DMS153 (cell line): ENCODE results near the gene KRTAP10-7.
"Not testable (repeated sequence)": the region's sequence is repeated elsewhere in the genome, so short reads cannot be mapped to it uniquely, and the experiment has no call there.

Experiments used
- DNase-seq: peaks from one replicate; lab custom pipeline; 2025; lab: John Stamatoyannopoulos, UW

Gene KRTAP10-7

DNA sequence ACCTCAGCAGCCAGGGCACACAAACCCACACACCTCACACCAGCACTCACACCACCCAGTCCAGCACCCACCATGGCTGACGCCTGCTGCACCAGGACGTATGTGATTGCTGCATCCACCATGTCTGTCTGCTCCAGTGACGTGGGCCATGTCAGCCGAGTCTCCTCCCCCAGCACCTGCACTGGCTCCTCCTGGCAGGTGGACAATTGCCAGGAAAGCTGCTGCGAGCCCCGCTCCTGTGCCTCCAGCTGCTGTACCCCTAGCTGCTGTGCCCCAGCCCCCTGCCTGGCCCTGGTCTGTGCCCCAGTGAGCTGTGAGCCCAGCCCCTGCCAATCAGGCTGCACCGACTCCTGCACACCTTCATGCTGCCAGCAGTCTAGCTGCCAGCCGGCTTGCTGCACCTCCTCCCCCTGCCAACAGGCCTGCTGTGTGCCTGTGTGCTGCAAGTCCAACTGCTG, 11.7 kb downstream of the KRTAP10-7 start, which contains the start of gene KRTAP10-8:
Gene KRTAP10-8, plus strand, starts transcription at position 51 of the 458 bp plus-strand sequence. Its CDS starts 22 bp downstream, at position 73.
- DNase-seq, result no peak

DNA sequence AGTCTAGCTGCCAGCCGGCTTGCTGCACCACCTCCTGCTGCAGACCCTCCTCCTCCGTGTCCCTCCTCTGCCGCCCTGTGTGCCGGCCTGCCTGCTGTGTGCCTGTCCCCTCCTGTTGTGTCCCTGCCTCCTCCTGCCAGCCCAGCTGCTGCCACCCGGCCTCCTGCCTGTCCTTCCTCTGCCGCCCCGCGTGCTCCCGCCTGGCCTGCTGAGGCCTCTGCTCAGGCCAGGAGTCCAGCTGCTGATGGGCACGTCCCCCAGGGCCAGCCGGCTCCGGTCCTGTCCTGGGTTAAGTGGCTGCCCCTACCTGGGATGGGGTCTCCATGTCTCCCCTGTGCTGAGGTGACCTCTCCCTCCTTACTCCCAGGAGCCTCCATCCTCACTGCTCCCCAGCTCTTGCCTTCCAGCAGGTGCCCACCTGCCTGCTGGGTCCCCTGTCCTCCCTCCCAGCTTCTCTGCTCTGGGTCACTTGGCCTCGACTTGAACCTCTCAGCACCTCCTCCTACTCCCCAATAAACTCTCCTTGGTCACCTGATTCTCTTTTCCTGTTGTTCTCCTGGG, 12.4 kb downstream of the KRTAP10-7 start:
- no peak for DNase-seq

DNA sequence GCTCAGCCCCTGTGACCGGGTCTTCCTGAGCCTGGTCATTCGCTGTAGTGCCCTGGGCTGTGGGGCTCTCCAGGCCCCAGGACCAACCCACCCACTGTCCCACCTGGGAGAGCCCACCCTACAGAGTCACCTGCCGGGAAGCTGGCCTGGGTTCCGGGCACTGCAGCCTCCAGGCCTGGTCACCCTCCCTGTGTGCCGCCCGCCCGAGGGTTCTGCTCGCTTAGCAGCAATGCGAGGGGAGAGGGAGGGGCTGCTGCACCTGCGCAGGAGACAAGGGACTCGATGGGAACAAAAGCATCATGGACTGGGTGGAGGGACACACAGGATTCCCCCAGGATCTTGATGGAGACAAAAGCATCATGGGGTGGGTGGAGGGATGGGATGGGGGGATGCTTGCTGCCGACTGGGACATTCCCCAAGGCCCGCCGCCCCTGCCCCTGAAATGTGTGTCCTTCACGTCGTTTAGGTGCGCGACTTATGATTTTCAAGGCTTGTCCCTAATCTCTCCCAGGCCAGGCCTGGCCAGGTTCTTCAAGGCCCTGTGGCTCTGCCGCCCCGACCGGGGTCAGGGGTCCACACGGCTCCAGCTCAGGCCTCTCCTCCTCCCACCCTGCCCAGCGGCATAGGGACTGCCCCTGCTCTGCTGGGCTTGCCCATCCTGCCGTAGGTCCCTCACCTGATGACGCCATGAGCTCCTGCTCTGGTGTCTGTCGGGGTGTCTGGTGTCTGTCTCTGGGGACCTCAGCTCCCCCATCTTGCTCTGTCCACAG, 13.2 kb downstream of the KRTAP10-7 start:
- DNase-seq, result no peak

DNA sequence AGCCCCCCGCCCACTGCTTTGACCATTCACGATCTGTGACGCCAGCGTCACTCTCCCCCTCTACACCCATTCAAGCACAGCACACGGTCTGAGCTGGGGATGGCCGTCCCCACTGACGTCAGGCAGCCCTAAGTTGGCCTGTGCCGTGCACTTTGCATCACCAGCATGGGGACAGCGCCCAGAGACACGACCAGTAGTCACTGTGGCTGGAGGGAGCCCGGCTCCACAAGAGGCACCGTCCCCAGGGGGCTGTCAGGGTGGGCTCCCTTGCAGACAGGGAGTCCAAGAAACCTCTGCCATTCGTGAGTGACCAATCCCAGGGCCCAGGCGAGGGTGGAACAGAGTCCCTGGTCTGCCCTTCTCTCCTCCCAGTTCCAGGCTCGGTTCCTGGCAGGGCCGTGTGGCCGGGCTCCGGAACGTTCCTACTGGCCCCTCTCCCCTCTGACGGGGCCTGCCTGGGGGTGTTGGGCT, 13.8 kb downstream of the KRTAP10-7 start:
- no peak for DNase-seq

DNA sequence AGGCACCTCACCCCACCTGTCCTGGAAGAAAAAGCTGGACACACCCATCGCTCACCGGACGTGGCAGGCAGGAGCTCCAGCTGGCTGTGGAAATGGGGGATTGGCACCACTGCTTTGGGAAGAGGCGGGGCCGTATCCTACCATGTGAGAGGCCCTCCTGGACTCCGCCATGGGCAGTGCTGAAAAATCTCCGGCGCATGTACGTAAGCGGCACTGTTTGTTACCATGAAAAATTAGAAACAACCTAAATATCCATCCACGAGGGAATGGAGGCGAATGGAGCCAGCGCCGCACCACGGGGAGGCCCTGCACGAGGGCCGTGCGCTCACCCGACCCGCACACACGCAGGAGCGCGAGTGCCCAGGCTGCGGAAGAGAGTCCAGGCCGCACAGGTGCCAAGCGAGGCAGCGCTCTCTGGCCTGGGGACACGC, 14.6 kb downstream of the KRTAP10-7 start:
- no peak for DNase-seq

DNA sequence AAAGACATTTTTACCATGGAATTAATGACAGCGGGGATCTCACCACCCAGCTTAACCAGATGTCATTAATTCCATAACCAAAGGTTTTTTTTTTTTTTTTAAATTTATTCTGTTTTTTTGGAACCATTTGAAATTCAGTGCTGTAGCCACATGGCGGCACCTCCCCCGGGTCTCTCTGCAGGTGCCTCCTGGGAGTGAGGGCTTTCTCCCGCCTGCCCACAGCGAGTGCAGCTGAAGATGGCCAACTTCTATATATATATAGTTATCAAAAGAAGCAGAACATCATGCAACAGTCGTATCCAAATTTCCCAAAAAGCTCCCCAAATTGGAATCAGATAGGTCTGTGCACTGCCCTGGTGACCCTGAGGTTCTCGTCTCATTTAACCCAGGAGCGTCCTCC, 15.1 kb downstream of the KRTAP10-7 start:
- DNase-seq, result no peak

DNA sequence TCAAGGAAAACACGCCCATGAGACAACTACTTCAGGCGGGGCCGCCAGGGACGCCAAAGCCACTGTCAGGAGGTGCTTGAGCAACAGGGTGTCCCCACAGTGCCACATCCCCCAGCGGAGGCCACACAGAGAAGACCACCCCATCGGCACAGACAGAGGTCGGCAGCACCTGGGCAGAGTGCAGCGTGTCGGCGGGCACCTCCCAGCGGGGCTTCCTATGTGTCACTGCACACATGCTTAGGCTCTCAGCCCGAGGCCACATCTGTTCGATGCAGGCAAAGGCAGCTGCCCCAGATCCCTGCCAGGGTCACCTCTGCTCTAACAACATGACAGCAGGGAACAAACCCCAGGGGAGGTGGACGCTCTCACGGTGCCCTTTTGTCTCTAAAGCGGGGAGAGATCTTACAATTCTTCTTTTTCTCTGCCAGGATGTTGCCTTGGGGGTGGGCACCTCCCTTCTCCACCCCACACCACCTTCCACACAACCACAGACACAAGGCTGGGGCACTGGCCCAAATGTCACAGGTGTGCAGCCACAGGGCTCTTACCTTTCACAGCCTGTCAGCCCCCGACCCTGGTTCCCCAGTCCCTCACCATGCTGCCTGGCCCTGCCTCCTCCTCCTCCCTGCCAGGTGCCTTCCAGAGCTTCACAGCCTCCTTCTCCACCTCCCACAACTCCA, 15.7 kb downstream of the KRTAP10-7 start:
- no peak for DNase-seq

DNA sequence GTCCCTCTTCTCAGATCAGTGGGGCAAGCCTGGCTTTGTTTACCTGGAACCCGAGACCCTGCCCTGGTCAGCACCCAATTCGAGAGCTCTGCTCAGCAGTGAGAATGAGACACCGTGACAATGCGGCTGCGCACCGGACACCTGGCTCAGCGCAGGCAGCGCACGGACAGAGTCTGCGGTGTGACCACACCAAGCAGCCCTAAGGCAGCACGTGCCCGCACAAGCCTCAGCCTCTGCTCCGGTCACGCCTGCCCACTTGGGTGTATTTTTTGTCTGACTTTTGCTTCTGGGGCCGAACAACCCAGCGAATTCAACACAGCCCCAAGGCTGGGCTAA, 16.2 kb downstream of the KRTAP10-7 start:
- DNase-seq, result no peak

DNA sequence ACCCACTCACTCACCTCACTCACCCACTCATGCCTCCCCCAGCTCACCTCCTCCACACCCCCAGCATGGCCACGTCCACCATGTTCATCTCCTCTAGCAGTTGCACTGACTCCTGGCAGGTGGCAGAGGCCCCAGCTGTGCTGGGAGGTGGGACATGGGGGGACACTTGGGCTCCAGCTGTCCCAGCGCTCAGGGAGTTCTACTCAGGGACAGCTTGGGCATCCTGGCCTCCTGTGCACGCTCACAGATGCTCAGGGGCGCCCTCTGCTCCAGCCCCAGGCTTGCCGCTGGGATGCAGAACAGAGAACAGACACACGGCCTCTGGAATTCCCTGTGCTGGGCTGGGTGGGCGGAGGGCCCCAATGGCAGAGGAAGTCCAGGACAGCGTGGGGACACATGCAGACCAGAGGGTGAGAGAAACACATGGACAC, 16.7 kb downstream of the KRTAP10-7 start:
- no peak for DNase-seq

DNA sequence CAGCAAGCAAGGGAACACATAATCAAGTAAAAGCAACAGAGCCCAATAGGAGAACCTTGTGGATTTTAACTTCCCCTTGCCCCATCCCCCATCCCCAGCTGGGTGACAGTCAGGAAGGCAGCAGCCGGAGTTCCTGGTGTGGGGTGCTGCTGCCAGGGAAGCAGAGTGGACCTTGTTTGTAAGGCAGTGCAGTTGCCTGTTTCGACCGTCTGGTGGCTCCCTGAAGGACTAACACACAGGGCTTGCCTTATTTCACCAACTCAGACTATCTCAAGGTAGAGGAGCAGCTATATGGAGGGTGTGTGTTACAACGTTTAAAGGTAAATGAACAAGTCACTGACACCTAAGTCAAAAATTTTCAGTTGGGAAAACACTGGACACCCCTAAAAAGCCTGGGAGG, 18.1 kb downstream of the KRTAP10-7 start:
- no peak for DNase-seq

DNA sequence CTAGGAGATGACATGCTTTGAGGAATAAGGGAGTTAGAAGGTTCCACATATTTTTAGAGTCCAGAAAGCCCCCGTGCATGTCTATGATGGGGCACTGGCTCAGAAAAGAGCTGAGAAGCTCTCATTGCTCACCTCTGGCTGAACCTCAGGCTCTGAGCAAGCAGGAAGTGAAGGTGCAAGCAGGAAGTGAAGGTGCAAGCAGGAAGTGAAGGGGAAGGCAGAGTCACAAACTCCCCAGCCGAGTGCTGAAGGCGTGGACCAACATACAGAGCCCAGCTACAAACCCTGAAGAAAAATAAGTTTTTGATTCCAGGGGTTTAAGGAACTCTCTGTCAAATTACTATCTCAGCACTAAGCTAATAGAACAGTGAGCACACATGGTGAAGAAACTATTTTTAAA, 18.5 kb downstream of the KRTAP10-7 start:
- DNase-seq, result no peak

DNA sequence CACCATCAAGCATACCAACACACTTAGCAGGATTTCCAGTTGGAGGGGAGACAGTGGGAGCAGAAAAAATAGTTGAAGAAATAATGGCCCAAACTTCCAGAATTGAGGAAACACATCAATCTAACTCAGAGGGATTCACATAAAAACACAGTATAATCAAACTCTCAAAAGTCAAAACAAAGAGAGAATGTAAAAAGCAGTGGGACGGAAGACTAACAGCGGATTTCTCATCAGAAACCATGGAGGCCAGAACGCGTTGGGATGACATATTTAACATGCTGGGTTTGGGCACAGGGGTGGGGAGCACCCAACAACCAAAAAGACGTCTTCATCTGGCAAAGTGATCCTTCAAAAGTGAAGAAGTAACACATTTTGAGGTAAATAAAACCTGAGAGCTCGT, 19.5 kb downstream of the KRTAP10-7 start:
- no peak for DNase-seq

DNA sequence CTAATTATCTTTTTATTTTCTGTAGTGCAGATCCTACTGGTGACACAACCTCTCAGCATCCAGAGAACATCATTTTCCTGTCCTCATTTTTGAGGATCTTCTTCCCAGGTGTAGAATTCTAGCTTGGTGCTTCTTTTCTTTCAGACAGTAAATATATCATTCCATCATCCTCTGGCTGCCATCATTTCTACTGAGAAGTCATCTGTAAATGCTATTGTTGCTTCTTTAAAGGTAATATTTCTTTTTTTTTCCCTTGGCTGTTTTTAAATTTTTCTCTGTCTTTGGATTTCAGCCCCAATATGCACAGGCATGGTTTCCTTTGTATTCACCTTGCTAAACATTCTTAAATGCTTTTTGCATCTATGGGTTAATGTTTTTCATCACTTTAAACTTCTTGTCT, 23.2 kb downstream of the KRTAP10-7 start:
- no peak for DNase-seq

DNA sequence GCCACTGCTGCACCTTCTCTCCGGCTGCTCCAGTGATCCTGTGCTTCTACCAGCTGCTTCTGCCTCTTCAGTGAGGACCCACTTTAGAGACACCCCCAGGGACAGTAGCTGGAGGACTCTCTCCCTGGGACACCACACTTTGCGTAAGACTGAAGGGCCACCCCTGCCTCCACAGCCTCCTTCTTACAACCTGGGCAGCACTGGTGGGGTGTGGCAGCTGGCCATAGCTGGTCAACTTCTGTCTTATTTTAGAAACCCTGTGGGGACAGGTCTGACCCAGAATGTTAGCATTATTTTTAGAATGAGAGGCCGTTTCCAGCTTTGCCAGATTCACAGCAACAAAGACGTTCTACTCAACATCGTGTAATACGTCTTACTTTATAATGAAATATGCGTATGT, 25.4 kb downstream of the KRTAP10-7 start:
- no peak for DNase-seq

DNA sequence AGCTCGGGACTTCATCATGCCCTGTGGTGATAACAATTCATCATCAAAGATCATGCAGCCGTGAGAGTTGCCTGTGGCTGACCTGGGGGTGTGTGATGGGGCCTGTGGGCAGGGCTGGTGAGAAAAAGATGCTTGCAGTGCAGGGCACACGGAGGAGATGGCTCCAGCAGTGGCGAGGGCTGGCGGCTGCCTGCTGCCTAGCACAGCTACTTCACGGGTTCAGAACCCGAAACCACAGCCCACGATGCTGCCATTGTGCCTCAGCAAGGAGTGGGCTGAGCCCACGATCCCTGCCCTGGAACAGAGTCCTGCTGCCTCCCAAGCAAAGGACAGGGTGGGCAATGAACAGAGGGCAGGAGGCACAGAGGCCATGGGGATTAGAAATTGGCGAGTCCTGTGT, 25.9 kb downstream of the KRTAP10-7 start:
- DNase-seq, result no peak

DNA sequence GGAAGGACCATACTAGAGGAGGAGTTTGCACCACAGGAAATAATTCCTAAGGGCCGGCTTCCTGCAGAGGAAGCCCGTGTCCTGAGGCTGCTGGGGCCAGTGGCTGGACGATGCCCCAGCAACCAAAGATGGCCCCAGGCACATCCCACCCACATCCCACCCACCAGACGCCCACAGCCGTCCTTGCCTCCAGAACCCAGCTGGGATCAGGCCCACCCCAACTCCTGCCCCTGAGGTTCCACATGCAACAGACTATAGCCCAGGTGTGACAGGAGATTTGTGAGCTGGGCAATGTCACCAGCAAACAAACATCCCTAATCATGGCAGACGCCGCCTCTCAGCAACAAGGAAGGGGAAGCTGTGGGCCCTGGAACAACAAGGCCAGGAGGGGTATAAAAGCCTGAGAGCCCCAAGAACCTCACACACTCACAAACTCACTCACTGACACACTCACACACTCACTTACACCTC, 26.3 kb downstream of the KRTAP10-7 start, which contains the start of gene KRTAP10-9:
Gene KRTAP10-9, plus strand, starts transcription at position 421 of the 471 bp plus-strand sequence. CDS start 79 bp downstream, outside the sequence.
- DNase-seq, result no peak

DNA sequence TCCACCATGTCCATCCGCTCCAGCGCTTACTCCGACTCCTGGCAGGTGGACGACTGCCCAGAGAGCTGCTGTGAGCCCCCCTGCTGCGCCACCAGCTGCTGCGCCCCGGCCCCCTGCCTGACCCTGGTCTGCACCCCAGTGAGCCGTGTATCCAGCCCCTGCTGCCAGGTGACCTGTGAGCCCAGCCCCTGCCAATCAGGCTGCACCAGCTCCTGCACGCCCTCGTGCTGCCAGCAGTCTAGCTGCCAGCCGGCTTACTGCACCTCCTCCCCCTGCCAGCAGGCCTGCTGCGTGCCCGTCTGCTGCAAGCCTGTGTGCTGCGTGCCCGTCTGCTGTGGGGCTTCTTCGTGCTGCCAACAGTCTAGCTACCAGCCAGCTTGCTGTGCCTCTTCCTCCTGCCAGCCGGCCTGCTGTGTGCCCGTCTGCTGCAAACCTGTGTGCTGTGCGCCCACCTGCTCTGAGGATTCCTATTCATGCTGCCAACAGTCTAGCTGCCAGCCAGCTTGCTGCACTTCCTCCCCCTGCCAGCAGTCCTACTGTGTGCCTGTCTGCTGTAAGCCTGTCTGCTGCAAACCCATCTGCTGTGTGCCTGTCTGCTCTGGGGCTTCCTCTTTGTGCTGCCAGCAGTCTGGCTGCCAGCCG, 26.9 kb downstream of the KRTAP10-7 start:
- DNase-seq, result not testable (repeated sequence)

DNA sequence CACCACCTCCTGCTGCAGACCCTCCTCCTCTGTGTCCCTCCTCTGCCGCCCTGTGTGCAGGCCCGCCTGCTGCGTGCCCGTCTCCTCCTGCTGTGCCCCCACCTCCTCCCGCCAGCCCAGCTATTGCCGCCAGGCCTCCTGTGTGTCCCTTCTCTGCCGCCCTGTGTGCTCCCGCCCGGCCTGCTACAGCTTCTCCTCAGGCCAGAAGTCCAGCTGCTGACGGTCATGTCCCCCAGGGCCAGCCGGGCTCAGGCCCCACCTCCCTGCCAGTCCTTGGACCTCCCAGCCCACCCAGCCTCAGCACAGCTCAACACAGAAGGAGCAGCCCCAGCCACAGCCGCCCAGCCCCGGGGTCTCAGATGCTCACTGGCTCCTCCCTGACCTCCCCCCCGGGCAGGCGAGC, 27.4 kb downstream of the KRTAP10-7 start:
- DNase-seq, result not testable (repeated sequence)

DNA sequence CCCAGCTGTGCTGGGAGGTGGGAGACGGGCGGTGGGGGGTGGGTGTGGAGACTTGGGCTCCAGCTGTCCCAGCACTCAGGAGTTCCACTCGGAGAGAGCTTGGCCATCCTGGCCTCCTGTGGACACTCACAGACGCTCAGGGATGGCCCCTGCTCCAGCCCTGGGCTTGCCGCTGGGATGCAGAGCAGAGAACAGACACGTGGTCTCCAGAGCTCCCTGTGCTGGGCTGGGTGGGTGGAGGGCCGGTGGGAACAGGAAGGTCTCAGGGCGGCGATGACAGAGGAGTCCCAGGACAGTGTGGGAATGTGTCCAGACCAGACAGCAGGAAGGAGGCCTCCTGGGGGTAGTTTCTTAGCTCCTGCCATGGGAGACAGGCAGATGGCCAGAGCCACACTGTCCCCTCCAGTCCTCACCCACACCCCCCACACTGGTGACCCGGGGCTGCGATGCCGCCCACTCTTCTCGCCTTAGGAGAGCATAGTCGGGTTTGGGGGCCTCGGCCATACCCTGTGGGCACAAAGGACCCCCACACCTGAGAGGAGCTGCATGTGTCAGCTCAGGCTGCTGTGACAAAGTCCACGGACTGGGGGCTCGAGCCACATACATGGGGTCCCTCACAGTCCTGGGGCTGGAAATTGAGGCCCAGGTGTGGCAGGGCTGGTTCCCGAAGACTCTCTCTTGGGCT, 28.5 kb downstream of the KRTAP10-7 start:
- DNase-seq, result no peak

DNA sequence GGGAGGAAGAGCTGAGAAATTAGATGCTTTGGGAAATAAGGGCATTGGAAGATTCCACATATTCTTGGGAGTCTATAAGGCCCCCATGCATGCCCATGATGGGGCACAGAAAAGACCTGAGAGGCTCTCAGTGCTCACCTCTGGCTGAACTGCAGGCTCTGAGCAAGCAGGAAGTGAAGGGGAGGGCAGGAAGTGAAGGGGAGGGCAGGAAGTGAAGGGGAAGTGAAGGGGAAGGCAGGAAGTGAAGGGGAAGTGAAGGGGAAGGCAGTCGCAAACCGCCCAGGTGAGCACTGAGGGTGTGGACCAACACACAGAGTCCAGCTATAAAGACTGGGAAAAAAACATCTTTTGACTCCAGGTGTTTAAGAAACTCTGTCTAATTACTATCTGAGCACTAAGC, 30.0 kb downstream of the KRTAP10-7 start:
- DNase-seq, result no peak

DNA sequence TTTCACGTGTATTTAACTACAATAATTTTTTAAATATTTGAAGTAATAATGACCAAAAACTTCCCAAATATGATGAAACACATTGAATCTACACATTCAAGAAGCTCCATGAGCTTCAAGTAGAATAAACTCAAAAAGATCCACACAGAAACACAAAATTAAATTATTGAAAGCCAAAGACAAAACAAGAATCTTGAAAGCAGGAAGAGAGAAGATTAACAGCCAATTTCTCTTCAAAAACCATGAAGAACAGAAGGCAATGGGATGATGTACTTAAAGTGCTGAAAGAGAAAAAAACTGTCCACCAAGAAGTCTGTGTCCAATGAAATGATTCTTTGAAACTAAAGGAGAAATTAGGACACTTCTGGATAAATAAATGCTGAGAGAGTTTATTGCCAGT, 31.7 kb downstream of the KRTAP10-7 start:
- no peak for DNase-seq
